ENCODE data around the gene ZNF428. TPM values are rescaled to one million over a fixed set of nuclear protein-coding genes. Genes with fewer than 3 reads are reported as not detected.

ZNF428 gene
- total and polyA plus RNA-seq, 2 of the 4 experiments (the other 2 are of a cell fraction): 9.9 to 32.3 TPM

DNA sequence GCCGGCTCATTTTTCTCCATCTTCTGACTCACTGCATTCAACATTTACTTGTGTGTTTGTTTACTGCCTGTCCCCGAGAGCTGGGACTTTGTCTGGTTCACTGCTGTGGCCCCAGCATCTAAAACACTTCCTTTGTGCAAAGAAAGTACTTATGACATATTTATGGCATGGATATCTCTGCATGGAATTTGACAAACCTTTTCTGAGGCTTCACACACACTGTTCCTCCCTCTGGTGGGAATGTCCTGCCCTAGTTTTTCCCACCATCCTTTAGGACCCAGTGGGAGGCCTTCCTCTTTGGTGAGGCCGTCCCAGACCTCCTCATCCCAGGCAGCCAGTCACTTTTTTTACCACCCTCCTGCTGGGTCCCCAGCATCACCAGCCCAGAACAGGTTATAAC is 8.9 kb downstream of the ZNF428 start:
- no peak overlapping the region for H4K91ac ChIP-seq (ENCODE audit: insufficient read depth, low read depth, low read length)
- H3K36me3 ChIP-seq (ENCODE audit: control insufficient read depth, insufficient read depth, low read length): peaks cover 33% of the 10 kb centered on the region
- DNase-seq (peak; percentile 7), ATAC-seq (ENCODE audit: low read depth) (peak; percentile 40)
- H3K27ac ChIP-seq (ENCODE audit: insufficient read depth, low read length): no peak overlapping the region
- no peak overlapping the region for H2BK5ac ChIP-seq (ENCODE audit: low read depth, low read length, poor library complexity, severe bottlenecking)
- H3K9me3 ChIP-seq (ENCODE audit: control insufficient read depth, insufficient read depth, low read length): no peaks in the 10 kb centered on the region
- no peak overlapping the region for H2BK20ac ChIP-seq (ENCODE audit: low read depth, low read length)
- H2AK5ac ChIP-seq (ENCODE audit: low read depth, low read length): no peak overlapping the region
- H3K4ac ChIP-seq (ENCODE audit: low read depth, low read length): no peak overlapping the region
- H3K79me1 ChIP-seq (ENCODE audit: low read depth in 1 of 2, low read length in 2 of 2): peaks cover 20 to 61% of the 10 kb centered on the region in 2 experiments
- H4K20me1 ChIP-seq (ENCODE audit: insufficient read depth, low read length): peaks cover 17% of the 10 kb centered on the region
- TF ChIP-seq, protein P1, sequence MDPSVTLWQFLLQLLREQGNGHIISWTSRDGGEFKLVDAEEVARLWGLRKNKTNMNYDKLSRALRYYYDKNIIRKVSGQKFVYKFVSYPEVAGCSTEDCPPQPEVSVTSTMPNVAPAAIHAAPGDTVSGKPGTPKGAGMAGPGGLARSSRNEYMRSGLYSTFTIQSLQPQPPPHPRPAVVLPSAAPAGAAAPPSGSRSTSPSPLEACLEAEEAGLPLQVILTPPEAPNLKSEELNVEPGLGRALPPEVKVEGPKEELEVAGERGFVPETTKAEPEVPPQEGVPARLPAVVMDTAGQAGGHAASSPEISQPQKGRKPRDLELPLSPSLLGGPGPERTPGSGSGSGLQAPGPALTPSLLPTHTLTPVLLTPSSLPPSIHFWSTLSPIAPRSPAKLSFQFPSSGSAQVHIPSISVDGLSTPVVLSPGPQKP (IDR thresholded peaks at IDR 0.05; ENCODE audit: borderline replicate concordance, low read depth, low read length): no peak
- TF ChIP-seq CHD1 (IDR thresholded peaks at IDR 0.05; ENCODE audit: low read depth, low read length): no peak
- no peak for TF ChIP-seq MXI1 (IDR thresholded peaks at IDR 0.05; ENCODE audit: borderline replicate concordance, low read depth, low read length)
- no peak for TF ChIP-seq NFE2L2 (IDR thresholded peaks at IDR 0.05; ENCODE audit: low read depth, low read length)
- TF ChIP-seq POLR2A (IDR thresholded peaks at IDR 0.05; ENCODE audit: low read depth, low read length): no peak
- no peak for TF ChIP-seq RCOR1 (IDR thresholded peaks at IDR 0.05; ENCODE audit: insufficient replicate concordance, low read length)
- TF ChIP-seq FOS (IDR thresholded peaks at IDR 0.05; ENCODE audit: low read depth, low read length): no peak
- no peak for TF ChIP-seq MAZ (IDR thresholded peaks at IDR 0.05; ENCODE audit: borderline replicate concordance, low read depth, low read length)
- no peak for TF ChIP-seq MAFK (IDR thresholded peaks at IDR 0.05; ENCODE audit: low read depth, low read length)
- TF ChIP-seq BHLHE40 (IDR thresholded peaks at IDR 0.05; ENCODE audit: low read depth, low read length): no peak
- TF ChIP-seq, protein P2, sequence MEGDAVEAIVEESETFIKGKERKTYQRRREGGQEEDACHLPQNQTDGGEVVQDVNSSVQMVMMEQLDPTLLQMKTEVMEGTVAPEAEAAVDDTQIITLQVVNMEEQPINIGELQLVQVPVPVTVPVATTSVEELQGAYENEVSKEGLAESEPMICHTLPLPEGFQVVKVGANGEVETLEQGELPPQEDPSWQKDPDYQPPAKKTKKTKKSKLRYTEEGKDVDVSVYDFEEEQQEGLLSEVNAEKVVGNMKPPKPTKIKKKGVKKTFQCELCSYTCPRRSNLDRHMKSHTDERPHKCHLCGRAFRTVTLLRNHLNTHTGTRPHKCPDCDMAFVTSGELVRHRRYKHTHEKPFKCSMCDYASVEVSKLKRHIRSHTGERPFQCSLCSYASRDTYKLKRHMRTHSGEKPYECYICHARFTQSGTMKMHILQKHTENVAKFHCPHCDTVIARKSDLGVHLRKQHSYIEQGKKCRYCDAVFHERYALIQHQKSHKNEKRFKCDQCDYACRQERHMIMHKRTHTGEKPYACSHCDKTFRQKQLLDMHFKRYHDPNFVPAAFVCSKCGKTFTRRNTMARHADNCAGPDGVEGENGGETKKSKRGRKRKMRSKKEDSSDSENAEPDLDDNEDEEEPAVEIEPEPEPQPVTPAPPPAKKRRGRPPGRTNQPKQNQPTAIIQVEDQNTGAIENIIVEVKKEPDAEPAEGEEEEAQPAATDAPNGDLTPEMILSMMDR (conservative IDR thresholded peaks at IDR 0.05; ENCODE audit: low read depth, low read length): no peak
- no peak for TF ChIP-seq RAD21 (IDR thresholded peaks at IDR 0.05; ENCODE audit: low read length)
- TF ChIP-seq RFX5 (IDR thresholded peaks at IDR 0.05; ENCODE audit: low read depth, low read length): no peak
- no peak for TF ChIP-seq USF2 (IDR thresholded peaks at IDR 0.05; ENCODE audit: low read depth, low read length)
- no peak for TF ChIP-seq CEBPB (IDR thresholded peaks at IDR 0.05; ENCODE audit: low read depth, low read length)
- no peak for TF ChIP-seq SMC3 (IDR thresholded peaks at IDR 0.05; ENCODE audit: low read depth, low read length)
- no peak overlapping the region for H2AK9ac ChIP-seq (replicated peaks; ENCODE audit: low read depth, low read length, poor library complexity)
- H3K4me2 ChIP-seq (ENCODE audit: low read depth, low read length): no peak overlapping the region
- ChIA-PET POLR2A (ENCODE audit: unreplicated experiment) (no interaction called here), CTCF (no interaction called here)
- 33% methylated on average over 1 of the region's 3 CpGs; no CpG with 5 or more reads in 1 of the 2 experiments for WGBS, 2 experiments (ENCODE audit: extremely low coverage in 2 of 2, insufficient read length in 1 of 2)
- H3K9me1 ChIP-seq (ENCODE audit: insufficient read depth, low read length): peaks cover 9% of the 10 kb centered on the region
- no peaks in the 10 kb centered on the region for H3K27me3 ChIP-seq (ENCODE audit: control insufficient read depth, insufficient read depth, low read length)
- dilution Hi-C loops (cut with HindIII; ENCODE audit: low sequenced_read_pairs, unreplicated experiment): no loop called here
- H2BK15ac ChIP-seq (ENCODE audit: low read depth, low read length): no peak overlapping the region
- H3K23ac ChIP-seq (ENCODE audit: low read depth, low read length): no peak overlapping the region
- H3K56ac ChIP-seq (ENCODE audit: extremely low read depth, insufficient read depth, low read length): no peak overlapping the region
- H3K14ac ChIP-seq (replicated peaks; ENCODE audit: low read depth, low read length): no peak overlapping the region
- no peak overlapping the region for H3K9ac ChIP-seq (ENCODE audit: low read depth, low read length)
- H3K4me1 ChIP-seq (ENCODE audit: control insufficient read depth, insufficient read depth, low read length): no peaks in the 10 kb centered on the region
- H4K8ac ChIP-seq (ENCODE audit: low read depth in 2 of 2, low read length in 2 of 2): no peak overlapping the region
- no peak overlapping the region for H3K18ac ChIP-seq (ENCODE audit: low read depth, low read length)
- no TSS peak for BruUV-seq (replicated peaks)
- in situ Hi-C loops (cut with MboI; ENCODE audit: low sequenced_read_pairs): no loop called here
- H3K4me3 ChIP-seq (ENCODE audit: insufficient read depth, low read depth, low read length): no peak overlapping the region
- intact Hi-C loops (cut with micrococcal nuclease): no loop called here
- no peak overlapping the region for H4K5ac ChIP-seq (ENCODE audit: low read depth, low read length)
- H2BK120ac ChIP-seq (ENCODE audit: low read depth, low read length): no peak overlapping the region
- no peak overlapping the region for H2AFZ ChIP-seq (replicated peaks; ENCODE audit: low read length, poor library complexity)

Data from IMR-90 (cell line).